SW 1271 (cell line): ENCODE results near the gene PTPRCAP.

Experiments
- DNase-seq, 2 experiments: peaks; one replicate each; lab custom pipeline; 2025; lab: John Stamatoyannopoulos, UW

Gene PTPRCAP

DNA sequence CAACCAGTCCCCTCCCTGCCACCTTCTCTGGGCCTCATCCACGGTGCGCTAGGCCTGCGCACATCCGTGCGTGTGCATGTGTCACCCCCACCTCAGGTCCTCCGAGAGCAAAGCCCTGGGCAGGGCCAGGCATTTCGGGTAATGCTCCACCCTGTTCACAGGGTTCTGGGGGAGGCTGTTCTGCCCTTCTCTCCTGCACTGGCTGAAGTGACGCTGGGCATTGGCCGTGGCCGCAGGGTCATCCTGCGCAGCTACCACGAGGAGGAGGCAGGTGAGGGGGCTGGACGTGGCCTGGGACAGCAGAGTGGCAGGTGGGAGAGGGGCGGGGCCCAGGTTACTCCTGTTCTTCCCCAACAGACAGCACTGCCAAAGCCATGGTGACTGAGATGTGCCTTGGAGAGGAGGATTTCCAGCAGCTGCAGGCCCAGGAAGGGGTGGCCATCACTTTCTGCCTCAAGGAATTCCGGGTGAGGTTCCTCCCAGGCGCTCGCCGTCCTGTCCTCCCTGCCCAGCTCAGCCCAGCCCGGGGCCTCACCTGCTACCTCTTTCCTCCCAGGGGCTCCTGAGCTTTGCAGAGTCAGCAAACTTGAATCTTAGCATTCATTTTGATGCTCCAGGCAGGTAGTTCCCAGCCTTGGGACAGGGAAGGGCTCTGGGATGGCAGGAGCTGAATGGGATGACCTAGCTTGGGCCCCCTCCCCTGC, 41.8 kb downstream of the PTPRCAP start:
- DNase-seq, result no peak

GRCh38 chr11:67393990-67394389, 43.5 kb downstream of the PTPRCAP start:
- DNase-seq, result no peak

DNA sequence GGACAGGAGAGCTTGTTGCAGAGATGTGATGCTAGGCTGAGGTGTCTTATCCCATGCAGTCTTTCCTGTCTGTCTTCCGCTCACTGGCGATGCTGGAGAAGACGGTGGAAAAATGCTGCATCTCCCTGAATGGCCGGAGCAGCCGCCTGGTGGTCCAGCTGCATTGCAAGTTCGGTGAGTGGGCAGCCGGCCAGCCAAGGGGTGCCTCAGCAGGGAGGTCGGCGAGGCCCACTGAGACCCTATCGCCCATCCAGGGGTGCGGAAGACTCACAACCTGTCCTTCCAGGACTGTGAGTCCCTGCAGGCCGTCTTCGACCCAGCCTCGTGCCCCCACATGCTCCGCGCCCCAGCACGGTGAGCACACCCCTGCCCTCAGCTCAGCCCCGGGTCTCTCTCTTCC, 44.0 kb downstream of the PTPRCAP start:
- DNase-seq, result no peak

DNA sequence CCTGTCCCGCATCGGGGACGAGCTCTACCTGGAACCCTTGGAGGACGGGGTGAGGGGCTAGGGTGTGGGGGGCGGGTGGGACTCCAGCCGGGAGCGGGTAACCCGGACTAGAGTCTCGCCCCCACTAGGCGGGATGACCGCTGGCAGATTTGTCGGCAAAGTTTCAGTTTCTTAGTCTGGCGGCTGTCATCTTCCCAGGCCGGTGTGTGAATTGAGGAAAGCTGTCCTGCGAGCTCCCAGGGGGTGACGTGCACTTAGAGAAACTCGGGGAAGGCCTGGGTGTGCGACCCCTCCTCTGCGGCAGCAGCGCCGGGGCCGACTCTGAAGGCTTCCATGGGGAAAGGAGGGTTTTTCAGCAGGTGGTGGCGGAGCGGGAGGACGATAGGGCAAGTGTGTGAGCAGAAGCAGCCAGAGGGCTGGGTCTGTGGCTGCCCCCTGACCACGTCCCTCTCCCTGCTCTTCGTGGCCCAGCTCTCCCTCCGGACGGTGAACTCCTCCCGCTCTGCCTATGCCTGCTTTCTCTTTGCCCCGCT, 45.2 kb downstream of the PTPRCAP start:
- DNase-seq, result no peak

GRCh38 chr11:67391304-67392182, 45.9 kb downstream of the PTPRCAP start, which contains the start of gene RAD9A:
Gene RAD9A, plus strand, starts transcription at chr11:67391986. Its CDS starts 59 bp downstream, at chr11:67392045.
- DNase-seq, result peak; percentile 89 to 93

DNA sequence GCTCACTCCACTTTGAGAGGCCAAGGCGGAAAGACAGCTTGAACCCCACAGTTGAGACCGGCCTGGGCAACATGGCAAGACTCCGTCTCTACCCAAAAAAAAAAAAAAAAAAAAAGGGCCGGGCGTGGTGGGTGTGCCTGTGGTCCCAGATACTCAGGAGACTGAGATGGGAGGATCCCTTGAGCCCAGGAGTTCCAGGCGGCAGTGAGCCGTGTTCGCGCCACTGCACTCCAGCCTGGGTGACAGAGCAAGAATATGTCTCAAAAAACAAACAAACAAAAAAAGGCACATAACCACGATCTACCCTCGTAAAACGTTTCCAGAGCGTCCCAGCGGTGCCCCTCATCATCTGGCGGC, 46.6 kb downstream of the PTPRCAP start:
- no peak for DNase-seq

- peak in 1 of 2 experiments; percentile 38 for DNase-seq
These were observed 48.0 kb downstream of the PTPRCAP start for GRCh38 chr11:67389477-67389876.

- DNase-seq, result no peak
These were observed 50.0 kb downstream of the PTPRCAP start for GRCh38 chr11:67387518-67387917.

GRCh38 chr11:67387069-67387468, 50.4 kb downstream of the PTPRCAP start:
- DNase-seq, result no peak
